ENCODE results near the gene GPR161.

Gene GPR161

GRCh38 chr1:168151935-168152334 is 15.2 kb upstream of the GPR161 start:
- Histone ChIP-seq H3K9ac (no peak overlapping the region), H3K79me2 (ENCODE audit: insufficient read depth, low read depth) (no peaks in the 10 kb centered on the region), H3K36me3 (ENCODE audit: insufficient read depth) (no peaks in the 10 kb centered on the region), H3K4me1 (ENCODE audit: low read depth, poor library complexity, severe bottlenecking) (no peaks in the 10 kb centered on the region), H3K27me3 (ENCODE audit: insufficient read depth, low read depth) (no peaks in the 10 kb centered on the region), H3K4me3 (IDR thresholded peaks at IDR 0.05; ENCODE audit: insufficient read depth, low read depth, low read length) (no peak overlapping the region), H2AFZ (ENCODE audit: low read depth) (no peak overlapping the region), H3K4me2 (no peak overlapping the region), H3K27ac (no peak overlapping the region), H4K20me1 (ENCODE audit: insufficient read depth) (no peaks in the 10 kb centered on the region)
- TF ChIP-seq CTCF (conservative IDR thresholded peaks at IDR 0.05; ENCODE audit: low read depth, low read length): no peak

- no peak for TF ChIP-seq CTCF (conservative IDR thresholded peaks at IDR 0.05; ENCODE audit: low read depth, low read length)
- H4K20me1 ChIP-seq (ENCODE audit: insufficient read depth): no peaks in the 10 kb centered on the region
- no peak overlapping the region for H3K4me3 ChIP-seq (IDR thresholded peaks at IDR 0.05; ENCODE audit: insufficient read depth, low read depth, low read length)
- H2AFZ ChIP-seq (ENCODE audit: low read depth): no peak overlapping the region
- no peaks in the 10 kb centered on the region for H3K27me3 ChIP-seq (ENCODE audit: insufficient read depth, low read depth)
- H3K27ac ChIP-seq: no peak overlapping the region
- no peaks in the 10 kb centered on the region for H3K79me2 ChIP-seq (ENCODE audit: insufficient read depth, low read depth)
- no peak overlapping the region for H3K4me2 ChIP-seq
- no peaks in the 10 kb centered on the region for H3K36me3 ChIP-seq (ENCODE audit: insufficient read depth)
- no peaks in the 10 kb centered on the region for H3K4me1 ChIP-seq (ENCODE audit: low read depth, poor library complexity, severe bottlenecking)
- no peak overlapping the region for H3K9ac ChIP-seq
Measured at GRCh38 chr1:168150283-168150682, 13.6 kb upstream of the GPR161 start.

GRCh38 chr1:168148916-168149315 is 12.2 kb upstream of the GPR161 start:
- Histone ChIP-seq H3K4me1 (ENCODE audit: low read depth, poor library complexity, severe bottlenecking) (no peaks in the 10 kb centered on the region), H3K9ac (no peak overlapping the region), H3K4me2 (no peak overlapping the region), H3K27me3 (ENCODE audit: insufficient read depth, low read depth) (no peaks in the 10 kb centered on the region), H4K20me1 (ENCODE audit: insufficient read depth) (no peaks in the 10 kb centered on the region), H3K4me3 (IDR thresholded peaks at IDR 0.05; ENCODE audit: insufficient read depth, low read depth, low read length) (no peak overlapping the region), H3K36me3 (ENCODE audit: insufficient read depth) (no peaks in the 10 kb centered on the region), H3K79me2 (ENCODE audit: insufficient read depth, low read depth) (no peaks in the 10 kb centered on the region), H3K27ac (no peak overlapping the region), H2AFZ (ENCODE audit: low read depth) (no peak overlapping the region)
- TF ChIP-seq CTCF (conservative IDR thresholded peaks at IDR 0.05; ENCODE audit: low read depth, low read length): no peak

GRCh38 chr1:168146626-168147025 is 9.9 kb upstream of the GPR161 start:
- Histone ChIP-seq H3K27ac (no peak overlapping the region), H3K4me2 (no peak overlapping the region), H4K20me1 (ENCODE audit: insufficient read depth) (no peaks in the 10 kb centered on the region), H3K4me3 (IDR thresholded peaks at IDR 0.05; ENCODE audit: insufficient read depth, low read depth, low read length) (no peak overlapping the region), H3K79me2 (ENCODE audit: insufficient read depth, low read depth) (no peaks in the 10 kb centered on the region), H3K9ac (no peak overlapping the region), H3K4me1 (ENCODE audit: low read depth, poor library complexity, severe bottlenecking) (no peaks in the 10 kb centered on the region), H3K27me3 (ENCODE audit: insufficient read depth, low read depth) (no peaks in the 10 kb centered on the region), H3K36me3 (ENCODE audit: insufficient read depth) (no peaks in the 10 kb centered on the region), H2AFZ (ENCODE audit: low read depth) (no peak overlapping the region)
- no peak for TF ChIP-seq CTCF (conservative IDR thresholded peaks at IDR 0.05; ENCODE audit: low read depth, low read length)

GRCh38 chr1:168146160-168146539 is 9.4 kb upstream of the GPR161 start:
- no peak overlapping the region for H3K4me3 ChIP-seq (IDR thresholded peaks at IDR 0.05; ENCODE audit: insufficient read depth, low read depth, low read length)
- H2AFZ ChIP-seq (ENCODE audit: low read depth): no peak overlapping the region
- H3K79me2 ChIP-seq (ENCODE audit: insufficient read depth, low read depth): no peaks in the 10 kb centered on the region
- H3K4me2 ChIP-seq: no peak overlapping the region
- no peaks in the 10 kb centered on the region for H3K27me3 ChIP-seq (ENCODE audit: insufficient read depth, low read depth)
- H3K4me1 ChIP-seq (ENCODE audit: low read depth, poor library complexity, severe bottlenecking): no peaks in the 10 kb centered on the region
- no peaks in the 10 kb centered on the region for H3K36me3 ChIP-seq (ENCODE audit: insufficient read depth)
- H3K27ac ChIP-seq: no peak overlapping the region
- no peaks in the 10 kb centered on the region for H4K20me1 ChIP-seq (ENCODE audit: insufficient read depth)
- H3K9ac ChIP-seq: no peak overlapping the region
- no peak for TF ChIP-seq CTCF (conservative IDR thresholded peaks at IDR 0.05; ENCODE audit: low read depth, low read length)

Measured in KMS-11 (cell line).